Nucleus accumbens (tissue), 56 donors: ENCODE results near the gene MXRA5.
"Not testable (repeated sequence)": the region's sequence is repeated elsewhere in the genome, so short reads cannot be mapped to it uniquely, and the experiment has no call there.

Source experiments
- DNase-seq, 56 donors: peaks; one replicate each; lab custom pipeline; 2025; lab: John Stamatoyannopoulos, UW

The MXRA5 gene

DNA sequence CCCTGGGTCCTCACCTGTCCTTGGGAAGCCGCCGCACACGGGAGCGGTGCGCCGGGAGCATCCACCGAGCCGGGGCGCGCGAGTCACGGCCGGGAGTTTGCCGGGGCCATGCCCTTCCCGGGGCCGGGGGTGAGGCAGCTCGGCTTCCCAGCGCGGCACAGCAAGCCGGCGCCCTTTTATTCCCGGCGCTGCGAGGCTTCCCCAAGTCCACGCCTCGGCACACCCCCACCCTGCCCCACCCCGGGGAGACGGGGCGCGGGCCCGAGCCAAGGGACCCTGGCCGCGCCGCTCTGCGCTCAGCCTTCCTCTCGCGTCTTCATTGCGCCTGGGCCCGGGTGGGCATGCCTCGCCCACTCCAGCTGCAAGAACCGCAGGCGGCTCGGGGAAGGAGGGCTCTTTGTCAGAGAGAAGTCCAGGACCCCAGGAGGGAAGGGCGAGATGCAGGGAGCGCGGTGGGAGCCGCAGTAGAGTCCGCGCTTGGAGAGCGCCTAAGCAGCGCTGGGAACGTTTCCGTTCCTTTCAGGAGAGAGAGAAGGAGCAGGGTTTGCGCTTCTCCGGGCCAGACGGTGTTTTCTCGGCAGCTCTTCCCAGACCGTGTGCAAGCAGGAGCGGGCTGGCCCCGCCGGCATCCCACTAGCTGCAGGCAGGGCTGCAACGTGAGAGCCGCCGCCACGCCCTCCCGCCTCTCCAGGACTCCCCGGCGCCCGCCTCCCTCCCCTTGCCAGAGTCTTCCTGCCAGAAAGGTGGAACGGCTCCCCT is at the start of gene MXRA5:
MXRA5 (minus strand) TSS at position 152 of the 759 bp plus-strand sequence. CDS start 2,819 bp downstream, outside the sequence.
- no peak for DNase-seq

- no peak for DNase-seq
These were observed 47.2 kb upstream of the MXRA5 start for GRCh38 chrX:3393581-3394111.

GRCh38 chrX:3393178-3393577 is 46.7 kb upstream of the MXRA5 start:
- DNase-seq = no peak

DNA sequence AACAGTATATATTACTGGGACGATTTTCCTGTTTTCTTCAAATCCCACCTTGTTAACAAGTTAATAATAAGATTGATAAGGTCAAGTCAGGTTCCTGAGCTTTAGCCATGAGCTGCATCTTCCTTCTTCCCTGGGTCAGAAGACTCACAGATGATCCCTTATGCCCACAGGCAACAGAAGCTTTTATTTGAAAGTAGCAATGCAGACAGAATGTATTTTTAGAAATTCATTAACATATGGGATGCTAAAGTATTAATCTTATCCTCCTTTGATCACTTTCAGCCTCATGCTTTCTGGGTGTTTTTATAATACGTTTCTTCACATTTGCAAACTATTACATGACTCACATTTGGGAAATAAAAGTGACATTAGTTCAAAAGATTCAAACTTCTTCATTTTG is 42.0 kb upstream of the MXRA5 start:
- DNase-seq = no peak

DNA sequence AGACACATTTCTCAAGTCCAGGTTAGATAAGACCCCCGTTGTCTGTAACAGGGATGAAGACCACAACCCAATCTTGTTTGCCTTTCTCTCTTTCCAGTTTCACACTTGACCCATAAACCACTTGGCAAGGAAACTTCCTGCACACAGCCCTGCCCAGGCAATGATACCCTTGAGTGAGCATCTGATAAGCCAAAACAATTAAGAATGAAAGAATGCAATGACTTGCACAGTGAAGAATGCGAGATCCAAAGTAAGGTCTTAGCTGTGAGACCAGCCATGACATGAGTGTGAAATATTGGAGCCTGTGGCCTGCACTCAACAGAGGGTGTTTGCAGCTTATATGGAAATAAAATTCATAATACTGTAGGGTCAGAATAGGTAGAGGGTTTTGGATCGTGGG is 37.9 kb upstream of the MXRA5 start:
- DNase-seq = no peak

DNA sequence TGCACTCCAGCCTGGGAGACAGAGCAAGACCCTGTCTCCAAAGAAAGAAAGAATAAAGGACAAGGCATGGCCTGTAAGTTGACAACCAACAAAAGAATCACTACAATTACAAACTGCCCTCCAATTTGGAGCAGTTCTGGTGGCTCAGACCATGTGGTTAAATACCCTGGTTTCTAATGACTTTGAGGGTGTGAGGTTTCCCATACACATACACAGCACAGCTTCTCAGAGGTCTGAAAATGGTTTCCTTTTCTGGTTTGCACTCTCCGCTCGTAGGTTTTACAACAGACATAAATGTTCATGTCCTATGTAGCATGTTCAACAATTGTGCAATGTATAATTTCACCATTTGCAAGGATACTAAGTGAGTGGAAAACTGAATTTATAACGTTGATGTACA is 34.2 kb upstream of the MXRA5 start:
- no peak for DNase-seq

GRCh38 chrX:3379111-3379510 is 32.7 kb upstream of the MXRA5 start:
- no peak for DNase-seq

DNA sequence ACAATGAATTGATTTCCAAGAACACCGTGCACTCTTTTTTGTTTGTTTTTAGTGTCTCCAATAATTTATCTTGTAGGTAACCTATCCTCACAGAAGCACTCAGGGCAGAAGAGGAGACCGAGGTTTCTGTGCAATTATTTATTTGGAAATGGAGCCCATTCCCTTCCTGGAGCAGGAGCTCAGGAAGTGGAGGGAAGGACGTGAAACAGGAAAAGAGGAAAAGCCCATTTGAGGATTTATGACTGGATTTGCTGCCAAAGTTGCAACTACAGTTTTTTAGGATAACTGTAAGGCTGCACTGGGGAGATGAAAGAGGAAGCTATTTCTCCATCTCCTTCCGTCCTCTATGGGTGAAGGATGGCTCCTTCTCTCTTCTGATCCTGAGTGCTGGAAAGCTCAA is 31.7 kb upstream of the MXRA5 start:
- no peak for DNase-seq

- no peak for DNase-seq
These were observed 31.1 kb upstream of the MXRA5 start for GRCh38 chrX:3377560-3377959.

- DNase-seq = not testable (repeated sequence)
These were observed 29.5 kb upstream of the MXRA5 start for GRCh38 chrX:3375878-3376508.

GRCh38 chrX:3374108-3374800 is 27.8 kb upstream of the MXRA5 start:
- no peak for DNase-seq

- no peak for DNase-seq
These were observed 24.7 kb upstream of the MXRA5 start for GRCh38 chrX:3371163-3371562.

GRCh38 chrX:3370656-3371055 is 24.2 kb upstream of the MXRA5 start:
- DNase-seq = no peak

GRCh38 chrX:3362956-3363355 is 16.5 kb upstream of the MXRA5 start:
- no peak for DNase-seq

GRCh38 chrX:3360881-3361280 is 14.4 kb upstream of the MXRA5 start:
- no peak for DNase-seq

GRCh38 chrX:3352741-3353140 is 6.3 kb upstream of the MXRA5 start:
- DNase-seq = not testable (repeated sequence)

GRCh38 chrX:3351276-3351675 is 4.8 kb upstream of the MXRA5 start:
- DNase-seq = no peak

DNA sequence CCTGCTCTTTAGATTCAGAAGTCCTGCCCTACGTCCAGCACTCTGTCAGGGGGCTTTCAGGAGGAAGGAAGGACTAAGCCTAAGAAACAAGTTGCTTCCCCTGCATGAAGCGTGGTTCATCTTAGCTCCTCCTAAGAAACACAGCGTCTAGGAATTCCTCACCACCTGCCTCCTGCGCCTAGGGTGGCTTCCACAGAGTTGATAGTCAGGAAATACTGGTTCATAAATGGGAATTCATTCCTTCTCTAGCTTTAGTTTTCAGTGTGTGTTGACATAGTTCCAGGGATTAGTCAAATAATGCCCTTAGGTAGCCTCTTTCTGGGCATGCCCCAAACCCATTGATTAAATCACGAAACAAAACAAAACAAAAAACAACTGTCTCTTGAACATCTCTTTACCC is 1.7 kb upstream of the MXRA5 start:
- no peak for DNase-seq

GRCh38 chrX:3345281-3346191 is 916 bp downstream of the MXRA5 start:
- peak in 3 of 56 donors; percentile 3 to 9 (median 6) for DNase-seq

GRCh38 chrX:3343569-3343968 is 2.9 kb downstream of the MXRA5 start:
- not testable (repeated sequence) for DNase-seq
